Sigmoid colon (tissue), 3 donors: ENCODE results near the gene GPR17.

Experiments
- POLR2A ChIP-seq, 2 donors: fragments of 450-650 bp; IDR thresholded peaks; one replicate each; pipeline ENCODE4 v1.6.1; 2016; ENCODE audit warnings: antibody characterized with exemption in 2 of 2, mild to moderate bottlenecking in 2 of 2, moderate library complexity in 2 of 2
- TF ChIP-seq, protein P1 (sequence below), 4 experiments: fragments of 450-650 bp in 3 of 4; fragments of 200-600 bp in 1 of 4; IDR thresholded peaks; one replicate each; pipeline ENCODE4 v1.5.1; 2016 to 2019; ENCODE audit warnings: antibody characterized with exemption in 4 of 4, mild to moderate bottlenecking in 3 of 4, moderate library complexity in 2 of 4

DNA sequence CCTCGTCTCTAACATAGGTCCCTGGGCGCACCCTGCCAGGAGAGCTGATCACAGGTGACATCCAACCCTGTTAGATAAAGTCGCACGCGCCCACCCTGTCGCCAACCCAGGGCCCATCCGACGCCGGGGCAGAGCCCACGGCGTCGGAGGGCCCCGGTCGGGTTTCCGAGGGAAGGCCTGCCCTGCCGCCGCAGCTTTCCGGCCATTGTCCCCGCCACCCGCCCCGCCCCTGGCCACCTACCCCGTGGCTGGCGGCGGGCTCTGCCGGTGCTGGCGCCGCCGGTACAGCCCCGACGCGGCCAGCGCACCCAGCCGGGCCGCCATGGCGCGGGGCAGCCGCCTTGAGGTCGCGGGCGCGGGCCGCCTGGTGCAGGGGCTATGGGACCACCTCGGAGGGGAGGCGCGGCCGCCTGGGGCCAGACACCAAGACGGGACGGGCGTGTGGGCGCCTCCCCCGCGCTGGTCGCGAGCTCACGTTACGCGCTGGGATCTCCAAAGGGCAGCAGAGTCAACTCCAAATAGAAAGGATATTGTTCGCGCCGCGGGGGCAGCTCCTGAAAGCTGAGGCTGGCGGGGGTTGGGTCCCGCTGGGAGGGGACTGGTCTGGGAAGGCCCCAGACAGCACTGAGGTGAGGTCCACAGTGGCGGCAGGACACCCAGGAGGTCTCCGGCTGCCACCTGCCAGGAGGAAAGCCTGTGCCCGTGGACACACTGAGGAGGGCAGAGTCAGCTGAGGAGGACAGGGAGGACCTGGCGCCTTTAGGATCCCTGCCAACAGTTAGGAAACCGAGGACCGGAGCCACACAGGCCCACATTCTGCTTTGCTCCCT is 18.3 kb downstream of the GPR17 start:
- TF ChIP-seq, protein P1, sequence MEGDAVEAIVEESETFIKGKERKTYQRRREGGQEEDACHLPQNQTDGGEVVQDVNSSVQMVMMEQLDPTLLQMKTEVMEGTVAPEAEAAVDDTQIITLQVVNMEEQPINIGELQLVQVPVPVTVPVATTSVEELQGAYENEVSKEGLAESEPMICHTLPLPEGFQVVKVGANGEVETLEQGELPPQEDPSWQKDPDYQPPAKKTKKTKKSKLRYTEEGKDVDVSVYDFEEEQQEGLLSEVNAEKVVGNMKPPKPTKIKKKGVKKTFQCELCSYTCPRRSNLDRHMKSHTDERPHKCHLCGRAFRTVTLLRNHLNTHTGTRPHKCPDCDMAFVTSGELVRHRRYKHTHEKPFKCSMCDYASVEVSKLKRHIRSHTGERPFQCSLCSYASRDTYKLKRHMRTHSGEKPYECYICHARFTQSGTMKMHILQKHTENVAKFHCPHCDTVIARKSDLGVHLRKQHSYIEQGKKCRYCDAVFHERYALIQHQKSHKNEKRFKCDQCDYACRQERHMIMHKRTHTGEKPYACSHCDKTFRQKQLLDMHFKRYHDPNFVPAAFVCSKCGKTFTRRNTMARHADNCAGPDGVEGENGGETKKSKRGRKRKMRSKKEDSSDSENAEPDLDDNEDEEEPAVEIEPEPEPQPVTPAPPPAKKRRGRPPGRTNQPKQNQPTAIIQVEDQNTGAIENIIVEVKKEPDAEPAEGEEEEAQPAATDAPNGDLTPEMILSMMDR (IDR thresholded peaks at IDR 0.05) = no peak
- no peak for TF ChIP-seq POLR2A (IDR thresholded peaks at IDR 0.05)
